BLaER1 treated with 17β-estradiol and CSF1 and Interleukin-3, amounts not matched to agents 10 nM and 100 nM (cell line): ENCODE data around the gene ABCA5.
"Not testable (repeated sequence)": the region's sequence is repeated elsewhere in the genome, so short reads cannot be mapped to it uniquely, and the experiment has no call there.

Source experiments
- H3K27ac ChIP-seq, 11 experiments: shearing (Covaris generic); formaldehyde crosslinking; 2 replicates each; pipeline ENCODE4 v1.8.1; 2022
- H3K27me3 ChIP-seq, 11 experiments: shearing (Covaris generic); formaldehyde crosslinking; 2 replicates each; pipeline ENCODE4 v1.8.1; 2022
- H3K36me3 ChIP-seq, 11 experiments: shearing (Covaris generic); formaldehyde crosslinking; 2 replicates each; pipeline ENCODE4 v1.8.1; 2022
- H3K4me1 ChIP-seq, 10 experiments: shearing (Covaris generic); formaldehyde crosslinking; 2 replicates each; pipeline ENCODE4 v1.8.1; 2022
- H3K4me2 ChIP-seq, 11 experiments: shearing (Covaris generic); formaldehyde crosslinking; 2 replicates each; pipeline ENCODE4 v1.8.1; 2022
- H3K4me3 ChIP-seq, 10 experiments: shearing (Covaris generic); formaldehyde crosslinking; 2 replicates each; pipeline ENCODE4 v1.8.1; 2022
- H3K9ac ChIP-seq, 11 experiments: shearing (Covaris generic); formaldehyde crosslinking; 2 replicates each; pipeline ENCODE4 v1.8.1; 2022
- H3K9me3 ChIP-seq, 11 experiments: shearing (Covaris generic); formaldehyde crosslinking; replicated peaks in 1 of 11; 2 replicates each; pipeline ENCODE4 v1.8.1; 2022
- H4K20me1 ChIP-seq, 11 experiments: shearing (Covaris generic); formaldehyde crosslinking; 2 replicates each; pipeline ENCODE4 v1.8.1; 2022
- Cebpa-rat ChIP-seq, 11 experiments: shearing (Covaris generic); IDR thresholded peaks; 2 replicates each; pipeline ENCODE4 v1.8.1; 2022

The ABCA5 gene

DNA sequence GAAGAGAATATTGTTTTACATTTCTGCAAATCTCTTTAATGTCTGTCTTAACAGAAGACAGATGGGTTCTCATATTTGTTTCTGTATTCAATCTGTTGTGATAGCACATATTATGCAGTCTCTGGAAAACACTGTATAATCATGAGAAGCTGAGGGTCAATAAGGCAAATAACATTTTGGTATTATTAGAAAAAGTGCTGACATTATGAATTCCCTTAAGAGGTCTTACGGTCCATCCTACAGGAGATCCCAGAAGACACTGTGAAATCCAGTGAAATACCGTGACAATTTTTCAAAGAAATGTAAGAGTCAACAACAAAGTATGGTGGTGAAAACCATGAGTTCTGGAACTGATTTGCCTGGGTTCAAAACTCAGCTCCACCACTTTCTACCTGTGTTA lies 42.3 kb downstream of the ABCA5 start:
- no peaks in the 10 kb centered on the region for H3K9me3 ChIP-seq
- H3K4me2 ChIP-seq: no peak overlapping the region
- H3K27ac ChIP-seq: no peak overlapping the region
- H3K9ac ChIP-seq: no peak overlapping the region
- no peak overlapping the region for H3K4me3 ChIP-seq
- peaks cover 0 to 6% (median 0%) of the 10 kb centered on the region in 10 experiments; a peak in 1 of 20 replicates for H3K4me1 ChIP-seq
- no peak for TF ChIP-seq Cebpa-rat (IDR thresholded peaks at IDR 0.05)
- H3K27me3 ChIP-seq: no peaks in the 10 kb centered on the region
- H4K20me1 ChIP-seq: no peaks in the 10 kb centered on the region
- H3K36me3 ChIP-seq: peaks cover 0 to 28% (median 7%) of the 10 kb centered on the region in 11 experiments; a peak in 6 of 22 replicates

DNA sequence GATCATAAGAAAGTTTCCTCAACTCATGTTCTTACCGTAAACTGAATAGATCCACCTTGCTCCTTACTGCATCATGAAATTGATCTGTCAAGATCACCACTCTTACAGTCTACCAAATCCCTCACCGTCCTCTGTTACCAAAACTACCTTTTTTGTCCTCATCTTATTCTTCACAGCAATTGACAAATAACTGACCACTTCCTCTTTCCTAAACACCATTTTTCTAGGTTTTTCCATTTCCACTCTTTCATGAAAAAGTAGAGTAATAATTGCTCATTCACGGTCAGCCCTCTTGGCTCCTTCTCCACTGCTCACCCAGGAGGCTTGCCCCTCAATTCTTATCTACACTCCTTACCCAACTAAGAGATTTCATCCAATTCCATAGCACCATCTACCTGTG lies 44.9 kb downstream of the ABCA5 start:
- H3K36me3 ChIP-seq: peaks cover 0 to 24% (median 6%) of the 10 kb centered on the region in 11 experiments; a peak in 5 of 22 replicates

GRCh38 chr17:69276279-69276678 lies 50.7 kb downstream of the ABCA5 start:
- H3K4me2 ChIP-seq, H3K4me1 ChIP-seq, H3K9ac ChIP-seq, H3K36me3 ChIP-seq, H4K20me1 ChIP-seq, H3K9me3 ChIP-seq, H3K27me3 ChIP-seq, H3K27ac ChIP-seq, H3K4me3 ChIP-seq: not testable (repeated sequence)

More for the DNA sequence above, 44.9 kb downstream of the ABCA5 start:
- no peak overlapping the region for H3K27ac ChIP-seq
- H3K9me3 ChIP-seq: no peaks in the 10 kb centered on the region
- H4K20me1 ChIP-seq: no peaks in the 10 kb centered on the region
- H3K4me1 ChIP-seq: peaks cover 0 to 6% (median 0%) of the 10 kb centered on the region in 10 experiments; a peak in 1 of 20 replicates
- no peak overlapping the region for H3K9ac ChIP-seq
- H3K4me2 ChIP-seq: no peak overlapping the region
- no peaks in the 10 kb centered on the region for H3K27me3 ChIP-seq
- no peak overlapping the region for H3K4me3 ChIP-seq
- no peak for TF ChIP-seq Cebpa-rat (IDR thresholded peaks at IDR 0.05)

DNA sequence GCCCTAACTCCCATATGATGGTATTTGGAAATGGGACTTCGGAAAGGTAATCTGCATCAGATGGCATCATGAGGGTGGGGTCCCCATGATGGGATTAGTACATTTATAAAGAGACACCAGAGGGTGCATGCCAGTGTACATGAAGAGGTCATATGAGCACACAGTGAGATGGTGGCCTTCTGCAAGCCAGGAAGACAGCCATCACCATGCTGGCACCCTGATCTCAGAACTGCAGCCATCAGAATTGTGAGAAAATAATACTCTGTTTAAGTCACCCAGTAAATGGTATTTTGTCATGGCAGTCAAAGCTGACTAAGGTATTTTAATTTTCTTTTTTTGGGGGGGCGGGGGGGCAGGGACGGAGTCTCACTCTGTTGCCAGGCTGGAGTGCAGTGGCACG lies 51.2 kb downstream of the ABCA5 start:
- Histone ChIP-seq H3K27ac (no peak overlapping the region), H3K9me3 (no peaks in the 10 kb centered on the region; a peak in 1 of 22 replicates), H3K4me3 (no peak overlapping the region), H4K20me1 (no peaks in the 10 kb centered on the region), H3K27me3 (no peaks in the 10 kb centered on the region), H3K4me2 (no peak overlapping the region), H3K9ac (no peak overlapping the region), H3K36me3 (no peaks in the 10 kb centered on the region), H3K4me1 (no peaks in the 10 kb centered on the region)
- TF ChIP-seq Cebpa-rat (IDR thresholded peaks at IDR 0.05): no peak

DNA sequence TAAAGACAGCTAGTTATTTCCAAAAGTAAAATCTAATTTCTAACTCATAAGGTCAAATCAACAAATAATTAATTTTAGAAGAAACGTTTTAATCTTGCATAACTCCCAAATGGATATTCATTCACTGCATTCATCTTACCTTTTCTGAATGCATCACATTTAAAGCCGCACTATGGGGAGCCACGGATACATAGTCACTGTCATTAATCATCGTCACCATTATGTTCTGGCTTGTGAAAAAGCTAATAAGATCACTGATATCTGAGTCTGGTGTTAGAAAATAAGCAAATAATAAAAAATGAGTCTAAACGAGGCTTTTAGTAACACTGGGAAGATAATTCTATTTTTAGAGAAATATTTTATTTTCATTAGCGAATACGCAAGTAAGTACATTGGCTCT lies 55.9 kb downstream of the ABCA5 start:
- Histone ChIP-seq H3K9ac (no peak overlapping the region), H3K4me2 (no peak overlapping the region), H3K36me3 (no peaks in the 10 kb centered on the region), H3K9me3 (no peaks in the 10 kb centered on the region), H3K4me1 (peaks cover 0 to 8% (median 0%) of the 10 kb centered on the region in 10 experiments; a peak in 2 of 20 replicates), H4K20me1 (no peaks in the 10 kb centered on the region), H3K27me3 (no peaks in the 10 kb centered on the region), H3K27ac (no peak overlapping the region), H3K4me3 (no peak overlapping the region)
- no peak for TF ChIP-seq Cebpa-rat (IDR thresholded peaks at IDR 0.05)

DNA sequence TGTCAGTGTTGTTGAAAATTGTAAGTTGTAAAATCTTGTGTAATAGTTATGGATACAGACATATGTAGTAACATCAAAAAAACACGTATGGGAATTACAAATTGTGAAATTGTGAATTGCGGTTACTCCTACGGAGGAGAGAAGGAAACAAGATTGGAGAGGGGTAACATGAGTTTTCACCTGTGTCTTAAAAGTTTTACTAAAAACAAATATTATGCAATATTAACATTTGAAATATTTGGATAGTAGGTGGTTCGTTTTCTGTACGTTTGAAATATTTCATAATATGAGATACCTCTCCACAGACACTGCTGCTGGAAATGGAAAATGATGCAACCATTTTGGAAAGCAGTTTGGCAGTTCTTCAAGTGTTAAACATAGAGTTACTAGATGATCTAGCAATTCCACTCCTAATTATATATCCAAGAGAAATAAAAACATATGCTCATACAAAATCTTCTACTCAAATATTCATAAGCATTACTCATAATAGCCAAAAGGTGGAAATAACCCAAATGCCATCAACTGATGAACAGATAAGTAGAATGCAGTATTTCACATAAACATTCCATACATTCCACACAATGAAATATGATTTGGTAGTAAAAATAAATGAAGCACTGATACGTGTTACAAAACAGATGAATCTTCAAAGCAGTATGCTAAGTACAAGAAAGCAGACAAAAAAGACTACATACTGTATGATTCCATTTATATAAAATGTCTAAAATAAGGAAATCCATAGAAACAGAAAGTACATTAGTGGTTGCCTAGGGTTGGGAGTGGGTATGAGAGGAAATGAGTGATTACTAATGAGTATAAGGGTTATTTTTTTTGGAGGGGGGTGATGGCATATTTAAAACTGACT lies 57.6 kb downstream of the ABCA5 start:
- Histone ChIP-seq H4K20me1 (no peaks in the 10 kb centered on the region), H3K4me2 (no peak overlapping the region), H3K4me3 (no peak overlapping the region), H3K9me3 (no peaks in the 10 kb centered on the region), H3K4me1 (peaks cover 0 to 8% (median 0%) of the 10 kb centered on the region in 10 experiments; a peak in 2 of 20 replicates), H3K36me3 (no peaks in the 10 kb centered on the region), H3K27me3 (no peaks in the 10 kb centered on the region), H3K9ac (no peak overlapping the region), H3K27ac (no peak overlapping the region)
- peak in 1 of 11 experiments; percentile 45; a peak in 1 of 22 replicates for TF ChIP-seq Cebpa-rat (IDR thresholded peaks at IDR 0.05)

DNA sequence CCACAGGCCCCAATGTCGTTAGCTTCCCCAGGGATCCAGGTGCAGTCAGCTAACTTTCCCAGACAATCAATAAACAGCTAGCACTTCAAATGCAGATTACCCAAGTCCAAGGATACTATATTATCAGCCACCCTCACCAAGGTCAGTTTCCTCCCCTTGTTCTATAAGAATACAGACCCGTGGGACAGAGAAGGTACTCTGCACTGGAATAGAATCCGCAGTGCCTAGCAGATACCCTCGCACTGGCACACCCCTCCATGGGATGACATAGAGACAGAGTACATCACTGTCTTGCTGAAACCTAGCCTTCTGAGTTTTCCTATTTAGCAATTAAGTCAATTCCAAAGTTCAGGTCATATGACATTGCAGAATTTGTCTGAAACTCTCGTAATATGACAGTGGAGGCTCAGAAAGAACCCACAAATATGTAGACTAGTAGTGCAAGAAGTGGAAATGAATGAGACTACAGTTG lies 58.4 kb downstream of the ABCA5 start:
- no peak overlapping the region for H3K9ac ChIP-seq
- H3K9me3 ChIP-seq: no peaks in the 10 kb centered on the region
- no peaks in the 10 kb centered on the region; a peak in 1 of 22 replicates for H3K36me3 ChIP-seq
- peaks cover 0 to 8% (median 0%) of the 10 kb centered on the region in 10 experiments; a peak in 2 of 20 replicates for H3K4me1 ChIP-seq
- H3K27ac ChIP-seq: no peak overlapping the region
- no peak overlapping the region for H3K4me2 ChIP-seq
- no peaks in the 10 kb centered on the region for H4K20me1 ChIP-seq
- H3K27me3 ChIP-seq: no peaks in the 10 kb centered on the region
- H3K4me3 ChIP-seq: no peak overlapping the region
- TF ChIP-seq Cebpa-rat (IDR thresholded peaks at IDR 0.05): no peak

- Histone ChIP-seq H3K9ac (no peak overlapping the region), H3K4me2 (no peak overlapping the region), H3K9me3 (no peaks in the 10 kb centered on the region), H3K4me3 (no peak overlapping the region), H3K4me1 (peaks cover 0 to 8% (median 0%) of the 10 kb centered on the region in 10 experiments; a peak in 2 of 20 replicates), H3K27ac (no peak overlapping the region), H4K20me1 (no peaks in the 10 kb centered on the region), H3K36me3 (no peaks in the 10 kb centered on the region; a peak in 1 of 22 replicates), H3K27me3 (no peaks in the 10 kb centered on the region)
- no peak for TF ChIP-seq Cebpa-rat (IDR thresholded peaks at IDR 0.05)
Observed at GRCh38 chr17:69267219-69267618, 59.7 kb downstream of the ABCA5 start.

- H3K9me3 ChIP-seq: no peaks in the 10 kb centered on the region
- H4K20me1 ChIP-seq: no peaks in the 10 kb centered on the region
Observed at GRCh38 chr17:69265873-69266272, 61.1 kb downstream of the ABCA5 start.

More at GRCh38 chr17:69265873-69266272, 61.1 kb downstream of the ABCA5 start:
- Histone ChIP-seq H3K9ac (no peak overlapping the region), H3K4me3 (no peak overlapping the region), H3K36me3 (no peaks in the 10 kb centered on the region; a peak in 1 of 22 replicates), H3K4me2 (no peak overlapping the region), H3K27me3 (no peaks in the 10 kb centered on the region), H3K4me1 (peaks cover 0 to 8% (median 0%) of the 10 kb centered on the region in 10 experiments; a peak in 2 of 20 replicates), H3K27ac (no peak overlapping the region)
- TF ChIP-seq Cebpa-rat (IDR thresholded peaks at IDR 0.05): no peak
